ENCODE measurements around the gene IZUMO4.

DNA sequence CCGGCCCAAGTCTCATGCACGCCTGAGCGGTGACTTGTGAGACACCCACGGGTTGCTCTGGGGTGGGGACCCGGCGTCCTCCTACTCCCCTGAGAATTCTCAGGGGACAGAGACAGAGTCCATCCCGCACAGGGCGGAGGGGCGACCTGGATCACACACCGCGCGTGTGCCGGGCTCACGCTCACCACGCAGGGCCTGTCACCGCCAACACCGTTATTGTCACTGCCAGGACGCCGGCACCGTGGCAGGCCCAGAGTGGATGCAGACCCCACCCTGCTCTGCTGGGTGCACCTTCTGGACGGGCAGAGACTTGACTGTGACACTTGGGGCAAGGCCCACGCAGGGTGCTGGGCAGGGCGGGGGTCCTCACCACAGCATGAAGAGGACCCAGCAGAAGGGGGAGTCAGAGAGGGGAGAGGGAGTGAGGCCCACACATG lies 16.8 kb upstream of the IZUMO4 start:
- TF ChIP-seq CTCF (IDR thresholded peaks at IDR 0.05) = no peak
- TF ChIP-seq EZH2 (IDR thresholded peaks at IDR 0.05; ENCODE audit: borderline replicate concordance, insufficient read depth, low read depth, low read length, poor library complexity, severe bottlenecking) = no peak

Measured in B cell (primary cell).